Hepatocyte (in vitro differentiated cells): Measurements from ENCODE around the gene ACTRT3. TPM values are rescaled to one million over a fixed set of nuclear protein-coding genes. Genes with fewer than 3 reads are reported as not detected.

Experiments
- DNase-seq: peaks from one replicate; pipeline ENCODE4 v3.0.0-alpha.2; 2016; ENCODE audit warnings: low spot score
- H2AFZ ChIP-seq: fragments of 200-600 bp; sonication (generic); 2 replicates; pipeline ENCODE4 v1.6.0; 2016; ENCODE audit warnings: antibody characterized with exemption, mild to moderate bottlenecking
- H3K27ac ChIP-seq: fragments of 200-600 bp; sonication (generic); 2 replicates; pipeline ENCODE4 v1.5.1; 2016; ENCODE audit warnings: mild to moderate bottlenecking
- H3K27me3 ChIP-seq: fragments of 200-600 bp; sonication (generic); 2 replicates; pipeline ENCODE4 v1.6.1; 2016
- H3K36me3 ChIP-seq: fragments of 200-600 bp; sonication (generic); replicated peaks from 2 replicates; pipeline ENCODE4 v1.5.1; 2016; ENCODE audit warnings: low read depth; ENCODE audit not compliant: insufficient read depth
- H3K4me1 ChIP-seq: fragments of 200-600 bp; sonication (generic); 2 replicates; pipeline ENCODE4 v1.5.1; 2016; ENCODE audit warnings: mild to moderate bottlenecking, moderate library complexity; ENCODE audit not compliant: insufficient read depth
- H3K4me2 ChIP-seq: fragments of 200-600 bp; sonication (generic); 2 replicates; pipeline ENCODE4 v1.6.0; 2016
- H3K4me3 ChIP-seq: fragments of 200-600 bp; sonication (generic); 2 replicates; pipeline ENCODE4 v1.5.1; 2016; ENCODE audit warnings: mild to moderate bottlenecking
- H3K79me2 ChIP-seq: fragments of 200-600 bp; sonication (generic); 2 replicates; pipeline ENCODE4 v1.6.0; 2017; ENCODE audit warnings: mild to moderate bottlenecking
- H3K9me2 ChIP-seq: fragments of 200-600 bp; sonication (generic); replicated peaks from 2 replicates; pipeline ENCODE4 v1.6.0; 2017; ENCODE audit warnings: mild to moderate bottlenecking; ENCODE audit not compliant: insufficient read depth
- H3K9me3 ChIP-seq: fragments of 200-600 bp; sonication (generic); 2 replicates; pipeline ENCODE4 v1.5.1; 2016; ENCODE audit warnings: low read depth, mild to moderate bottlenecking
- H4K20me1 ChIP-seq: fragments of 200-600 bp; sonication (generic); 2 replicates; pipeline ENCODE4 v1.6.0; 2016; ENCODE audit warnings: mild to moderate bottlenecking; ENCODE audit not compliant: insufficient read depth, poor library complexity, severe bottlenecking
- EZH2 ChIP-seq: fragments of 200-600 bp; sonication (generic); IDR thresholded peaks from 2 replicates; pipeline ENCODE4 v1.6.1; 2016; ENCODE audit warnings: antibody characterized with exemption, mild to moderate bottlenecking, borderline replicate concordance
- EZH2phosphoT487 ChIP-seq: fragments of 200-600 bp; sonication (generic); IDR thresholded peaks from one replicate; pipeline ENCODE4 v1.6.1; 2018; ENCODE audit warnings: antibody characterized with exemption, mild to moderate bottlenecking, low read depth, moderate library complexity; ENCODE audit not compliant: unreplicated experiment, severe bottlenecking
- WGBS: methylation state at CpG from one replicate; pipeline ENCODE4 v1.1.6; 2016; ENCODE audit warnings: low lambda C conversion rate; ENCODE audit errors: missing lambda C conversion rate; 5-methylcytosine and 5-hydroxymethylcytosine counted together
- polyA plus RNA-seq: library from polyadenylated mRNA; unstranded; fragments of >200 nt; fragmentation: Nextera tagmentation; extraction: Ambion mirVana; gene quantifications from 2 replicates; pipeline ENCODE4 v1.2.1, GENCODE V29; 2016
- total RNA-seq: library from RNA; depleted of rRNA; stranded (reverse); fragments of >200 nt; gene quantifications from 2 replicates; pipeline ENCODE4 v1.2.3, GENCODE V29; 2014
- TF ChIP-seq, protein P1 (sequence below): fragments of 200-600 bp; sonication (generic); IDR thresholded peaks from 2 replicates; pipeline ENCODE4 v1.5.1; 2016; ENCODE audit warnings: antibody characterized with exemption, mild to moderate bottlenecking; ENCODE audit not compliant: poor library complexity

The ACTRT3 gene
- total and polyA plus RNA-seq, 2 experiments from 2014 or later = 7.3 to 8.3 TPM

GRCh38 chr3:169771497-169772304 lies 2.3 kb upstream of the ACTRT3 start:
- Histone ChIP-seq H4K20me1 (peaks cover 5% of the 10 kb centered on the region), H3K27ac (peak overlapping the region; percentile 99), H3K9me3 (no peaks in the 10 kb centered on the region), H3K9me2 (no peaks in the 10 kb centered on the region), H3K4me2 (peak overlapping the region; percentile 74), H3K27me3 (no peaks in the 10 kb centered on the region), H3K4me3 (peak overlapping the region; percentile 66), H2AFZ (peak overlapping the region; percentile 91), H3K36me3 (no peaks in the 10 kb centered on the region), H3K79me2 (peaks cover 28% of the 10 kb centered on the region), H3K4me1 (peaks cover 11% of the 10 kb centered on the region)
- peak; percentile 87 for DNase-seq
- under 1% methylated on average over 27 of the region's 27 CpGs for WGBS
- TF ChIP-seq EZH2phosphoT487 (no peak), EZH2 (no peak)
- TF ChIP-seq, protein P1, sequence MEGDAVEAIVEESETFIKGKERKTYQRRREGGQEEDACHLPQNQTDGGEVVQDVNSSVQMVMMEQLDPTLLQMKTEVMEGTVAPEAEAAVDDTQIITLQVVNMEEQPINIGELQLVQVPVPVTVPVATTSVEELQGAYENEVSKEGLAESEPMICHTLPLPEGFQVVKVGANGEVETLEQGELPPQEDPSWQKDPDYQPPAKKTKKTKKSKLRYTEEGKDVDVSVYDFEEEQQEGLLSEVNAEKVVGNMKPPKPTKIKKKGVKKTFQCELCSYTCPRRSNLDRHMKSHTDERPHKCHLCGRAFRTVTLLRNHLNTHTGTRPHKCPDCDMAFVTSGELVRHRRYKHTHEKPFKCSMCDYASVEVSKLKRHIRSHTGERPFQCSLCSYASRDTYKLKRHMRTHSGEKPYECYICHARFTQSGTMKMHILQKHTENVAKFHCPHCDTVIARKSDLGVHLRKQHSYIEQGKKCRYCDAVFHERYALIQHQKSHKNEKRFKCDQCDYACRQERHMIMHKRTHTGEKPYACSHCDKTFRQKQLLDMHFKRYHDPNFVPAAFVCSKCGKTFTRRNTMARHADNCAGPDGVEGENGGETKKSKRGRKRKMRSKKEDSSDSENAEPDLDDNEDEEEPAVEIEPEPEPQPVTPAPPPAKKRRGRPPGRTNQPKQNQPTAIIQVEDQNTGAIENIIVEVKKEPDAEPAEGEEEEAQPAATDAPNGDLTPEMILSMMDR = no peak

- Histone ChIP-seq H3K9me2 (no peaks in the 10 kb centered on the region), H4K20me1 (no peaks in the 10 kb centered on the region), H2AFZ (peak within 1 kb of the TSS; percentile 78), H3K27ac (peak within 1 kb of the TSS; percentile 96), H3K36me3 (no peaks in the 10 kb centered on the region), H3K79me2 (no peaks in the 10 kb centered on the region), H3K4me2 (peak within 1 kb of the TSS; percentile 87), H3K9me3 (no peaks in the 10 kb centered on the region), H3K4me1 (no peaks in the 10 kb centered on the region), H3K27me3 (no peaks in the 10 kb centered on the region), H3K4me3 (peak within 1 kb of the TSS; percentile 49)
- WGBS = 23% methylated on average over 38 of the region's 42 CpGs
- DNase-seq = peak; percentile 94
- TF ChIP-seq EZH2phosphoT487 (no peak), EZH2 (no peak)
- TF ChIP-seq, protein P1 = no peak
Measured at GRCh38 chr3:169764882-169765612, 4.3 kb downstream of the ACTRT3 start, which contains the start of gene TERC. TSS of gene TERC (minus strand) at chr3:169765060.

- no peaks in the 10 kb centered on the region for H3K4me1 ChIP-seq
- H4K20me1 ChIP-seq = no peaks in the 10 kb centered on the region
- no peaks in the 10 kb centered on the region for H3K9me3 ChIP-seq
- H3K4me2 ChIP-seq = peak overlapping the region; percentile 87
- no peaks in the 10 kb centered on the region for H3K36me3 ChIP-seq
- peak overlapping the region; percentile 96 for H3K27ac ChIP-seq
- H3K4me3 ChIP-seq = peak overlapping the region; percentile 49
- DNase-seq = peak; percentile 46
- H2AFZ ChIP-seq = peak overlapping the region; percentile 62
- TF ChIP-seq, protein P1 = no peak
- no peak for TF ChIP-seq EZH2
- no peak for TF ChIP-seq EZH2phosphoT487
- no peaks in the 10 kb centered on the region for H3K27me3 ChIP-seq
- no peaks in the 10 kb centered on the region for H3K9me2 ChIP-seq
- no peaks in the 10 kb centered on the region for H3K79me2 ChIP-seq
- whole genome bisulfite sequencing = 19% methylated on average over 40 of the region's 46 CpGs
Measured at GRCh38 chr3:169764312-169764881, 5.0 kb downstream of the ACTRT3 start.
